GM10266 (cell line): ENCODE results near the gene SNX20.

Experiments used
- DNase-seq: peaks from one replicate; pipeline ENCODE4 v3.0.0; 2012; ENCODE audit errors: extremely low spot score
- TF ChIP-seq, protein P1 (sequence below): IDR thresholded peaks from 2 replicates; pipeline ENCODE4 v1.5.1; 2012; ENCODE audit warnings: mild to moderate bottlenecking, low read depth; ENCODE audit not compliant: control insufficient read depth, insufficient read depth; ENCODE audit errors: missing control alignments

SNX20 gene

DNA sequence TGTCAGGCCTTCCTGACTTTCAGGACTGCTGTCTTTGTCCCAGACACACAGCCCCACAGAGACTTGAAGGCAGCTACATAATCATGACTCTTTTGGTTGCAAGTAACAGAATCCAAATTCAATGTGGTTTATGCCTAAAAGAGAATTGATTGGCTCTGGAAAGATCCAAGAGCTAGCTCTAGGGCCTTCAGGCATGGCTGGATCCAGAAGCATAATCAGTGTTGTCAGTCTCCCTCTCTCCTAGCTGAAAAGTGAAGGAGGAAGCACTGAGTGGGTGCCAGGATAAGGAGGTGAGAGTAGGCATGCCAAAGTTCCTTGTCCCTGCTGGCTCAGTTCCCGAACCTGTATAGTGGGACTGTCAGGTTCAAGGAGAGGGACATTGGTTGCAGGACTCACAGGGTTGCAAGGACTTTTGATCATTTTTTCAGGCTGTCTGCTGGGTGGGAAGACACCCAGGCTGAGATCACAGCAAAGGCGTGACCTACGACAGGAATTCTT lies 25.5 kb downstream of the SNX20 start:
- DNase-seq, result no peak
- TF ChIP-seq, protein P1, sequence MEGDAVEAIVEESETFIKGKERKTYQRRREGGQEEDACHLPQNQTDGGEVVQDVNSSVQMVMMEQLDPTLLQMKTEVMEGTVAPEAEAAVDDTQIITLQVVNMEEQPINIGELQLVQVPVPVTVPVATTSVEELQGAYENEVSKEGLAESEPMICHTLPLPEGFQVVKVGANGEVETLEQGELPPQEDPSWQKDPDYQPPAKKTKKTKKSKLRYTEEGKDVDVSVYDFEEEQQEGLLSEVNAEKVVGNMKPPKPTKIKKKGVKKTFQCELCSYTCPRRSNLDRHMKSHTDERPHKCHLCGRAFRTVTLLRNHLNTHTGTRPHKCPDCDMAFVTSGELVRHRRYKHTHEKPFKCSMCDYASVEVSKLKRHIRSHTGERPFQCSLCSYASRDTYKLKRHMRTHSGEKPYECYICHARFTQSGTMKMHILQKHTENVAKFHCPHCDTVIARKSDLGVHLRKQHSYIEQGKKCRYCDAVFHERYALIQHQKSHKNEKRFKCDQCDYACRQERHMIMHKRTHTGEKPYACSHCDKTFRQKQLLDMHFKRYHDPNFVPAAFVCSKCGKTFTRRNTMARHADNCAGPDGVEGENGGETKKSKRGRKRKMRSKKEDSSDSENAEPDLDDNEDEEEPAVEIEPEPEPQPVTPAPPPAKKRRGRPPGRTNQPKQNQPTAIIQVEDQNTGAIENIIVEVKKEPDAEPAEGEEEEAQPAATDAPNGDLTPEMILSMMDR, result no peak

GRCh38 chr16:50653633-50654519 lies 27.2 kb downstream of the SNX20 start:
- DNase-seq, result no peak
- TF ChIP-seq, protein P1, result no peak

DNA sequence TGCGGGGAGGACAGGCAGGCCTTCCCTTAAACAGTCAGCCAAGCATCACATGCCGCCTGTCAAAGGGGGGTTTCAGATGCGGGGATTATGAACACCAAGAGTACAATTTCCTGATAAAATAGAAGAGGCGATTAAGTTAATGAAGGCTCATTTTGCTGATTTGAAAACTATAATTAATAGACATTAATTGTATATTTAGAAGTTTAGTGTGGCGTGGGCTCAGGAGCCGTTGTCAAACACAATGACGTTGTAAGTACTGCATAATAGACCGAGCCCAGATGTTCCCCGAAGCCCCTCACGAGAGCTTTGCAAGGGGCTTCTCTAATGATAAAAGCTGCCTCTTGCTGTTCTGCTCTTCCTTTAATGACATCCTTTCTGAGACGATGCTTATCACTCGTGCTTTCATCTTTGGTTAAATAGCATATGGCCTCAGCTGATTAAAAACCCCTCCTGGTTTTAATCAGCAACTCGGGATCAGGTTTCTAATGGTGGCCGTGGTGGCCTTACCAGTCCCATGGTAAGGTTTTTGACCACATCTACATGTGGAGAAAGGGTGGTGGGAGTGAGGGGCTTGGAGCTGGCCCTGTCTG lies 28.2 kb downstream of the SNX20 start:
- TF ChIP-seq, protein P1, result no peak

GRCh38 chr16:50651835-50652438 lies 29.2 kb downstream of the SNX20 start:
- TF ChIP-seq, protein P1, result no peak
- DNase-seq, result no peak

More for the DNA sequence above, 28.2 kb downstream of the SNX20 start:
- DNase-seq, result no peak

- DNase-seq, result no peak
- TF ChIP-seq, protein P1, result no peak
These were observed 34.8 kb downstream of the SNX20 start for GRCh38 chr16:50646345-50646744.

GRCh38 chr16:50645563-50646220 lies 35.4 kb downstream of the SNX20 start:
- TF ChIP-seq, protein P1, result no peak
- no peak for DNase-seq
